HK-2 (cell line): ENCODE measurements around the gene CACNA1C.

Experiments
- DNase-seq: peaks from one replicate; pipeline ENCODE4 v3.0.0-alpha.2; 2018; ENCODE audit not compliant: unreplicated experiment

CACNA1C gene

GRCh38 chr12:2414810-2415567 is 362.2 kb downstream of the CACNA1C start:
- DNase-seq = no peak

- no peak for DNase-seq
Measured at GRCh38 chr12:2415568-2415944, 362.8 kb downstream of the CACNA1C start.

GRCh38 chr12:2416158-2416557 is 363.4 kb downstream of the CACNA1C start:
- DNase-seq = no peak

- no peak for DNase-seq
Measured at GRCh38 chr12:2417481-2418160, 364.8 kb downstream of the CACNA1C start.

GRCh38 chr12:2418579-2418978 is 365.8 kb downstream of the CACNA1C start:
- no peak for DNase-seq

- no peak for DNase-seq
Measured at GRCh38 chr12:2422591-2422990, 369.8 kb downstream of the CACNA1C start.

- no peak for DNase-seq
Measured at GRCh38 chr12:2429032-2429431, 376.2 kb downstream of the CACNA1C start.

- no peak for DNase-seq
Measured at GRCh38 chr12:2431810-2432209, 379.0 kb downstream of the CACNA1C start.

- no peak for DNase-seq
Measured at GRCh38 chr12:2432856-2433255, 380.1 kb downstream of the CACNA1C start.

- DNase-seq = no peak
Measured at GRCh38 chr12:2435511-2435910, 382.7 kb downstream of the CACNA1C start.

GRCh38 chr12:2439332-2440100 is 386.7 kb downstream of the CACNA1C start:
- no peak for DNase-seq

GRCh38 chr12:2443776-2444175 is 391.0 kb downstream of the CACNA1C start:
- no peak for DNase-seq

GRCh38 chr12:2445968-2446367 is 393.2 kb downstream of the CACNA1C start:
- DNase-seq = no peak

GRCh38 chr12:2447861-2448260 is 395.1 kb downstream of the CACNA1C start:
- no peak for DNase-seq

GRCh38 chr12:2449586-2449985 is 396.8 kb downstream of the CACNA1C start:
- no peak for DNase-seq

- no peak for DNase-seq
Measured at GRCh38 chr12:2450553-2450952, 397.8 kb downstream of the CACNA1C start.

GRCh38 chr12:2451025-2451424 is 398.2 kb downstream of the CACNA1C start:
- no peak for DNase-seq

- no peak for DNase-seq
Measured at GRCh38 chr12:2451497-2451896, 398.7 kb downstream of the CACNA1C start.

GRCh38 chr12:2453076-2453760 is 400.4 kb downstream of the CACNA1C start:
- DNase-seq = no peak

- DNase-seq = no peak
Measured at GRCh38 chr12:2453761-2454090, 400.9 kb downstream of the CACNA1C start.

- no peak for DNase-seq
Measured at GRCh38 chr12:2454601-2455177, 401.9 kb downstream of the CACNA1C start.

- DNase-seq = no peak
Measured at GRCh38 chr12:2455410-2455809, 402.6 kb downstream of the CACNA1C start.
